SK-N-SH treated with all-trans-retinoic acid at 6 μM for 48 hours (cell line): ENCODE data around the gene U2AF2.

Experiments
- ATAC-seq: fragments of 200-7000 bp; cut with Tn5 transposase; 3 replicates; pipeline ENCODE4 v1.9.1; 2020; ENCODE audit warnings: mild to moderate bottlenecking, moderate library complexity
- CREB5 ChIP-seq: fragments of 250-450 bp; sonication (Bioruptor Pico); IDR thresholded peaks from 2 replicates; pipeline ENCODE4 v1.5.1; 2020; ENCODE audit warnings: low read depth, mild to moderate bottlenecking, moderate library complexity
- CSRNP3 ChIP-seq: fragments of 250-450 bp; sonication (Bioruptor Pico); IDR thresholded peaks from 2 replicates; pipeline ENCODE4 v1.5.1; 2021; ENCODE audit warnings: mild to moderate bottlenecking, moderate library complexity
- ESRRG ChIP-seq: fragments of 250-450 bp; sonication (Bioruptor Pico); IDR thresholded peaks from 2 replicates; pipeline ENCODE4 v1.6.1; 2021; ENCODE audit warnings: mild to moderate bottlenecking
- GLIS3 ChIP-seq: fragments of 250-450 bp; sonication (Bioruptor Pico); IDR thresholded peaks from 2 replicates; pipeline ENCODE4 v1.5.0; 2020; ENCODE audit warnings: mild to moderate bottlenecking, moderate library complexity
- ISL1 ChIP-seq: fragments of 250-450 bp; sonication (Bioruptor Pico); IDR thresholded peaks from 2 replicates; pipeline ENCODE4 v2.1.2; 2022; ENCODE audit warnings: mild to moderate bottlenecking, moderate library complexity
- OSR1 ChIP-seq: fragments of 250-450 bp; sonication (Bioruptor Pico); IDR thresholded peaks from 2 replicates; pipeline ENCODE4 v1.8.0; 2022; ENCODE audit warnings: moderate library complexity, mild to moderate bottlenecking, inconsistent platforms
- PATZ1 ChIP-seq: fragments of 250-450 bp; sonication (Bioruptor Pico); IDR thresholded peaks from 2 replicates; pipeline ENCODE4 v1.8.0; 2020; ENCODE audit warnings: mild to moderate bottlenecking, moderate library complexity, borderline replicate concordance
- POU6F1 ChIP-seq: fragments of 250-450 bp; sonication (Bioruptor Pico); IDR thresholded peaks from 2 replicates; pipeline ENCODE4 v1.8.0; 2021; ENCODE audit warnings: low read depth, mild to moderate bottlenecking, moderate library complexity, borderline replicate concordance
- PPARA ChIP-seq: fragments of 250-450 bp; sonication (Bioruptor Pico); IDR thresholded peaks from 2 replicates; pipeline ENCODE4 v1.5.0; 2020; ENCODE audit warnings: mild to moderate bottlenecking, borderline replicate concordance
- RARB ChIP-seq: fragments of 250-450 bp; sonication (Bioruptor Pico); IDR thresholded peaks from 2 replicates; pipeline ENCODE4 v1.8.0; 2021; ENCODE audit warnings: mild to moderate bottlenecking, moderate library complexity
- SNAI2 ChIP-seq: fragments of 250-450 bp; sonication (Bioruptor Pico); IDR thresholded peaks from 2 replicates; pipeline ENCODE4 v1.5.0; 2020; ENCODE audit warnings: mild to moderate bottlenecking, moderate library complexity
- TOX ChIP-seq: fragments of 250-450 bp; sonication (Bioruptor Pico); IDR thresholded peaks from 2 replicates; pipeline ENCODE4 v1.8.0; 2021; ENCODE audit warnings: mild to moderate bottlenecking, moderate library complexity, borderline replicate concordance
- TSHZ2 ChIP-seq: fragments of 250-450 bp; sonication (Bioruptor Pico); IDR thresholded peaks from 2 replicates; pipeline ENCODE4 v1.5.0; 2020; ENCODE audit warnings: mild to moderate bottlenecking, moderate library complexity
- ZC3H10 ChIP-seq: fragments of 250-450 bp; sonication (Bioruptor Pico); IDR thresholded peaks from 2 replicates; pipeline ENCODE4 v1.5.1; 2021; ENCODE audit warnings: mild to moderate bottlenecking, moderate library complexity
- ZFP3 ChIP-seq: fragments of 250-450 bp; sonication (Bioruptor Pico); IDR thresholded peaks from 2 replicates; pipeline ENCODE4 v1.5.0; 2020; ENCODE audit warnings: mild to moderate bottlenecking, moderate library complexity
- ZFP30 ChIP-seq: fragments of 450-650 bp; formaldehyde crosslinking; IDR thresholded peaks from 2 replicates; pipeline ENCODE4 v1.5.0; 2022; ENCODE audit warnings: mild to moderate bottlenecking, moderate library complexity
- ZNF565 ChIP-seq: fragments of 450-650 bp; formaldehyde crosslinking; conservative IDR thresholded peaks from 2 replicates; pipeline ENCODE4 v1.5.0; 2020; ENCODE audit warnings: low read depth, mild to moderate bottlenecking, moderate library complexity
- ZNF70 ChIP-seq: fragments of 450-650 bp; formaldehyde crosslinking; IDR thresholded peaks from 2 replicates; pipeline ENCODE4 v1.5.0; 2020; ENCODE audit warnings: mild to moderate bottlenecking, moderate library complexity
- ZNF8 ChIP-seq: fragments of 450-650 bp; formaldehyde crosslinking; IDR thresholded peaks from 2 replicates; pipeline ENCODE4 v1.5.0; 2020; ENCODE audit warnings: mild to moderate bottlenecking, moderate library complexity

Gene U2AF2

GRCh38 chr19:55677572-55678028, 22.8 kb downstream of the U2AF2 start (continued):
- TF ChIP-seq CSRNP3 = no peak
- TF ChIP-seq ZFP3 = no peak
- TF ChIP-seq PATZ1 (CRISPR knock-in tag) = no peak
- no peak for TF ChIP-seq ZNF70
- TF ChIP-seq ISL1 (CRISPR knock-in tag) = no peak
- TF ChIP-seq, all 23 proteins: peak for 0

GRCh38 chr19:55678121-55678671, 23.4 kb downstream of the U2AF2 start:
- TF ChIP-seq ZFP3 (no peak), ZC3H10 (CRISPR knock-in tag) (no peak), ZFP30 (CRISPR knock-in tag) (no peak), ISL1 (CRISPR knock-in tag) (no peak)
- ATAC-seq = no peak

GRCh38 chr19:55679343-55680257, 24.8 kb downstream of the U2AF2 start:
- no peak for TF ChIP-seq ESRRG (CRISPR knock-in tag)
- TF ChIP-seq ISL1 (CRISPR knock-in tag) = no peak
- TF ChIP-seq ZC3H10 (CRISPR knock-in tag) = no peak
- no peak for TF ChIP-seq ZNF70
- TF ChIP-seq CSRNP3 = no peak
- TF ChIP-seq ZFP30 (CRISPR knock-in tag) = no peak
- no peak for TF ChIP-seq POU6F1
- no peak for TF ChIP-seq ZNF565
- no peak for TF ChIP-seq SNAI2 (CRISPR knock-in tag)
- TF ChIP-seq CREB5 (CRISPR knock-in tag) = no peak
- TF ChIP-seq ZNF8 (CRISPR knock-in tag) = no peak
- no peak for TF ChIP-seq PATZ1 (CRISPR knock-in tag)
- TF ChIP-seq RARB (CRISPR knock-in tag) = no peak
- no peak for TF ChIP-seq GLIS3 (CRISPR knock-in tag)
- TF ChIP-seq OSR1 (CRISPR knock-in tag) = no peak
- TF ChIP-seq TOX (CRISPR knock-in tag) = no peak
- TF ChIP-seq PPARA = no peak
- TF ChIP-seq TSHZ2 (CRISPR knock-in tag) = no peak
- TF ChIP-seq, all 23 proteins: peak for 0
- no peak for ATAC-seq
